SKM-1 (cell line): ENCODE results near the gene PPDPF.
"Not testable (repeated sequence)": the region's sequence is repeated elsewhere in the genome, so short reads cannot be mapped to it uniquely, and the experiment has no call there.

Experiments
- DNase-seq: peaks from one replicate; lab custom pipeline; 2025; ENCODE audit not compliant: unreplicated experiment; lab: John Stamatoyannopoulos, UW

The PPDPF gene, protein sequence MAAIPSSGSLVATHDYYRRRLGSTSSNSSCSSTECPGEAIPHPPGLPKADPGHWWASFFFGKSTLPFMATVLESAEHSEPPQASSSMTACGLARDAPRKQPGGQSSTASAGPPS

DNA sequence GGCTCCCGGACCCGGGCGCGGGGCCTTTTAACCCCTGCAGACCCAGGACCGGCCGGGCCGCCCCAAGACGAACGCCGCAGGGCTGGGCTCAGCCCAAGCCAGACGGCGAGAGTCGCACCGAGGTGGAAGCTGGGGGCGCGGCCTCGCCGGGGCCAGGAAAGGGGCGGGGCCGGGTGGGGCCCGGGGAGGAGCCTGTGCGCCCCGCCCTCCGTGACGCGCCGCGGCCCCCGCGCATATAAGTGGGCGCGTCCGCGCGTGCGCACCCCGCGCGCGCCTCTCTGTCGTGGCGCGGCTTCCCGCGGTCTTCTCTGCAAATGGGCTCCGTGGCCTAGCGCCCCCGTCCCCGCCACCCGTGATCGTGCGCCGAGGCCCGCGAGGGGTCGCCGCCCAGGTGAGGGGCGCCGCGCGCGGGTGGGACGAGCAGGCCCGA is at the start of gene PPDPF:
PPDPF (plus strand) TSS at position 262 of the 430 bp plus-strand sequence. CDS start 544 bp downstream, outside the sequence.
- DNase-seq, result peak; percentile 13

DNA sequence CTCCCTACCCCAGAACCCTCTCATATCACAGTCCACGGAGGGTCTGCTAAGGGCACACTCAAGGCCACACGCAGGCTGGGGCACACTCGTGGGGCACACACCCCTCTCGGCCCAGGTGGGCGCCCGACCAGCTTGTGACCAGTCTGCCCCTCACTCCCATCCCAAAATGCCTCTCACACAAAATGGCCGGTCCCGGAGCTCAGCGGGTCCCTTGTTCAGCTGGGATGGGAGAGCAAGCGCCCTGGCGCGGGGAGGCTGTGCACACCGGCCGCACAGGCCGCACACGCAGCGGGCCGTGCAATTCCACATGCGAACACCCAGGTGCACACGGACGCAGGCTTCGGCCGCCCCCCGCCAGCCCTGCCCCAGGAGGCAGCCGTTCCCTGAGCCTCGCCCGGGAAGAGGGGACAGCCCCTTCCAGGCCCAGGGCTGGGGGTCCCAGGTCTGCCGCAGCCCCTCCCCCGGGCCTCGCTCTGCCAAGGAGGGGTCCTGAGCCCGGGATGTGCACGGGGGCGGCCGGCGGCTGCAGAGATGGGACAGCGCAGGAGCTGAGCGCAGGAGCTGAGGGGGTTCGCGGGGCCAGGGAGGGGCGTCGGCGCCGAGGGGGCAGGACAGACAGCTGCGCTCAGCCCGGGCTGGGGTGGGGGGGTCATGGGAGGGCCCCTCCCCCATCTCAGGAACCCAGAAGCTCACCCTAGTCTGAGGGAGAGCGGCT is 49.4 kb upstream of the PPDPF start:
- no peak for DNase-seq

DNA sequence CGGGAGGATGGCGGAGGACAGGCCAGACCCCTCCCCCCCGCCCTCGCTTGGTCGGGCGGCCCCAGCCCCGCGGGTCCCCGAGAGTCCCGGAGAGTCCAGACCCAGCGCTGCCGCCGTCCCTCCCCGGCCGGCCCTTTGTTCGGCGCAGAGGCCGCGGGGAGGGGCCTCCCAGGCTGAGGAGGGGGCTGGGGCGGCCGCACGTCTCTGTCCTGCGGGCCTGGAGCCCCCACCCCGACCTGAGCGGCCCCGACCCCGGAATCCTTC is 48.9 kb upstream of the PPDPF start:
- DNase-seq, result no peak

DNA sequence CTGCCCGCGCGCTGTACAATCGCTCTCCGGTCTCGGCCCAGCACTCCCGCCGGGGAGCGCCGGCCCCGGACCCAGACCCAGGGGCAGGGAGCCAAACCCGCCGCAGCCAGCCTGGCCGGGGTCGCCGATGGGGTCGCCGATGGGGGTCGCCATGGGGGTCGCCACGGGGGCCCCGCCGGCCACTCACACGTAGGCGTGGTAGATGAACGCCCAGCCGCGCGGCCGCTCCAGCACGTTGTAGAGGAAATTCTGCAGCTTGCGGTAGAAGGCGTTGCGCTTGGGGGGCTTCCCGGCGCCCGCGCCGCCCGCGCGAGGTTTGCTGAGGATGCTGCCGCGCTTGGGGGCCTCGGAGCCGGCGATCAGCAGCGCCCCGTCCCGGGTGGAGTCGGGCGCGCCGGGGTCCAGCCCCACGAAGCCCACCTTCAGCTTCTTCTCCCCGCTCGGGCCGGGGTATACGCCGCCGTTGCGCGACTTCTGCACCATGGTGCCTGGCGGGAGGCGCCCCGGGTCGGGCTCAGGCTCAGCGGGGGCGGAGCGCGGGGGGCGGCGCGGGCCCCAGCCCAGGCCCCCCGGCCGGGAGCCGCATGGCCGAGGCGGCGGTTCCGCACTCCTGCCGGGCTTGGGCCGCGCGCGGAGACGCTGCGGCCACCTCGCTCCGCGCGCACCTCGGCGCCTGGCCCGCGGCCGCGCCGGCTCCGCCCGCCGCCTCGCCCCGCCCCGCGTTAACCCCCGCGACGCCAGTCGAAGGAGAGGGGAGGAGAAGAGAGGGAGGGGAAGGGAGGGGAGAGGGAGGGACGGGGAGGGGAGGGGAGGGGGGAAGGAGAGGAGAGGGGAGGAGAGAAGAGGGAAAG is 48.4 kb upstream of the PPDPF start, which contains the start of gene KCNQ2:
KCNQ2 (minus strand) TSS at position 675 of the 851 bp plus-strand sequence; CDS start at position 483, 192 bp downstream.
- no peak for DNase-seq

DNA sequence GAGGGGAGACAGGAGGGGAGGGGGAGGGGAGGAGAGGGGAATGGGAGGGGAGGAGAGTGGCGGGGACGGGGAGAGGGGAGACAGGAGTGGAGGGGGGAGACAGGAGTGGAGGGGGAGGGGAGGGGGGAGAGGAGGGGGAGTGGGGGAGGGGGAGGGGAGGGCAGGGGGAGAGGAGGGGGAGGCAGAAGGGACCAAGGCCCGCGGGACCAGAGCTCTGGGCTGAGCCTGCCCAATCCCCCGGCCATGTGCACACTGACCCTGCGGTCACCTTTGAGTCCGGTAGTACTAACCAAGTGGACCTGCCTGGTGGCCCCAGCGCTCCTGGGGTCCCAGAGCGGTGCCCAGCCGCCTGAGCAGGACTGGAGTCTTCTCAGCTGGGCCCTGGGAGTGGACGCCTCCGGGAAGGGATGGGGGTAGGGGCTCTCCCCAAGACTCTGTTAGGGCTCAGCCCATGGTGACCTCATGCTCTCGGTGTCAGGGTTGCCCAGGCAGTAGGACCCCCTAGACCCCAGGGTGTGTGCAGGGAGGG is 47.6 kb upstream of the PPDPF start:
- no peak for DNase-seq

DNA sequence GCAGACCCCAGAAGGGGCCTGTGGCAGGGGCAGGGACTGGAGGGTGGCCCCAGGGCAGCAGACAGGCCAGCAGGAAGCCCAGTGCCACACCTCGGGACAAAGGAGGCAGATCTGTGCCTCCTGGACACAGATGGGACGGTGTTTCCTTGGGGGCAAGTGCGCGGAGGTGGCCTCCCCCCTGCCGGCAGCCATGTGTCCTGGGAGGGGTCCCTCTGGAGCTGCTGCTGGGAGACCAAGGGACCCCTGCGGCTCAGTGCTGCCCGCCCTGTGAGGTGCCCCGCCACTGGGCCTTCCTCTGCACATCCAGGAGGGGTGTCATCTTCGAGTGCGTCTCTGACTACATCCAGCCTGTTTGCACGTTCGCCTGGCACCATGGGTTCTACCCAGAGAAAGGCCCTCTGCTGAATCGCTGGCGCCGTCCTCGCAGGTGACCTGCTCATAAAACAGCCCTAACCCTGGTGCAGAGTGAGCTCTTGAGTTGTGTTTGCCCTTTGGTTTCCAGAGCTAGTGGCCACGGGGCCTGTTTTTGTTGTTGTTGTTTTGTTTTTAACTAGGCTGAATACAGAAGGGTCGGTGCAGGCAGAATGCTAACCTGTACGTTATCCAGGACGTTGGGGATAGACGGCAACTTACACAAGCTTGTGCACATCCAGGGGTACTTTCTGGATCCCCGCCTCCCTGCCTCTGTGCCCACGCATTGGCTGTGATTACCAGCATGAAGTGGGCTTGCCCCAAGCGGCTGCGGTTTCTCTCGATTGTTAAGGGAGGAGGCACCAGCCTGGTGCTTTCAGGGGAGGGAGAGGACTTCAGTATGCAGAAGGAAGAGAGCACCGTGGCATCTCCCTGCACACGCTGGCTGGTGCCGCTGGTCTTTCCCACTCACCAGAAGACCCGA is 46.8 kb upstream of the PPDPF start:
- no peak for DNase-seq

DNA sequence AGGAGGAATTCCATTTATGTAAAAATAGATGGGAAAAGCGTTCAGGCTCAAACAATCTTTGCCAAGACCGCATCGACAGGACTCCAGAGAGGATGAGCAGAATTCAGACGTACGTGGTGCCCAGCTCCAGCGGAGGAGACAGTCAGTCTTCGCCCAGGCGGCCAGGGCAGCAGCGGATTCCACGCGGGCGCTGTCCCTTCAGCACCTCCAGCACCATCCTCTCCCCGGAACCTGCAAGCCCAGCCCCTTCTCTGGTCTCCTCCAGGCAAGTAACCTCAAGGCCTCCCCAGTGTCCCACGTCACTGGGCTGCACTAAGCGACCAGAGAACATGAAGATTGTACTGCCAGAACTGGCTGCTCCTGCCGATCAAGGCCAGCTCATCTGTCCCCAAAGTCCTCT is 45.4 kb upstream of the PPDPF start:
- no peak for DNase-seq

DNA sequence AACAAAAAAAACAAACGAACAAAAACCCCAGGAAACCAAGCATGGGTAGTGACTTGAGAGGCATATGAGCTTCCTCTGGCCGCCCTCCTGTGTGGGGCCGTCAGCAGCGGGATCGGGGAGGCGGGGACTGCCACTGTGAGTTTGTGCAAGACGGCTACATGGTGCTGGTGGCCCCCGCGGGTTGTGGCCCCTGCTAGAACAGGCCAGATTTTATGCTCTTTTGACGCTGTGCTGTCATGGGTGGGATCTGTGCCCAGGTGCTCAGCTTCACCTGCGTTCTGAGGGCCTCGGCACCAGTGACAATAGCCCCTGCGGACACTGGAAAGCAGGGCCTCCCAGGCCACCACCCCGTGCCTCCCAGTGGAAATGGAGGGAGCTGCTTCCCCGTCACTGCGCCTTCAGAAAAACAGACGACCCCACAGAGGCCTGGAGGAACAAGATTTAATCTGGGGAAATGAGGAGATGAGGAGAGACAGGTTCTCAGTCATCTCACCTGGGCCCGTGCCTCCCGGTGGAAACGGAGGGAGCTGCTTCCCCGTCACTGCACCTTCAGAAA is 43.4 kb upstream of the PPDPF start:
- DNase-seq, result no peak

DNA sequence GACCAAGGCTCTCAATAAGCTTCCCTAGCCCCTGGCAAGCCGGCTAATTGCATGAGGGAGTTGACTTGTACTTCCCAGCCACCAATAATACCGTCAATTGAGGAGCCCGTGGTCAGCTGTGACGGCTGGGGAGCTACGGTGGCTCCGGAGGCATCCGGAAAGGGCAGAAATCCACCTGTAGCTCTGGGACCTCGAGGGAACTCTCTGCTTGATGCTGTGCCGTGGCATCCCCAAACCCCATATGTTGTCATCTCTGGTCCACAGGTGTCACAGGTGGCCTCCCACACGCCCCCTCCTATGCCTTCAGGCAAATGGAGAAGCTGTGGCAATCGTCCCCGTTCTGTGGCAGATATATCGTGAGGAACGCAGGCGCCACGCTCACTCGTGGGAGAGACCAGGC is 42.6 kb upstream of the PPDPF start:
- no peak for DNase-seq

DNA sequence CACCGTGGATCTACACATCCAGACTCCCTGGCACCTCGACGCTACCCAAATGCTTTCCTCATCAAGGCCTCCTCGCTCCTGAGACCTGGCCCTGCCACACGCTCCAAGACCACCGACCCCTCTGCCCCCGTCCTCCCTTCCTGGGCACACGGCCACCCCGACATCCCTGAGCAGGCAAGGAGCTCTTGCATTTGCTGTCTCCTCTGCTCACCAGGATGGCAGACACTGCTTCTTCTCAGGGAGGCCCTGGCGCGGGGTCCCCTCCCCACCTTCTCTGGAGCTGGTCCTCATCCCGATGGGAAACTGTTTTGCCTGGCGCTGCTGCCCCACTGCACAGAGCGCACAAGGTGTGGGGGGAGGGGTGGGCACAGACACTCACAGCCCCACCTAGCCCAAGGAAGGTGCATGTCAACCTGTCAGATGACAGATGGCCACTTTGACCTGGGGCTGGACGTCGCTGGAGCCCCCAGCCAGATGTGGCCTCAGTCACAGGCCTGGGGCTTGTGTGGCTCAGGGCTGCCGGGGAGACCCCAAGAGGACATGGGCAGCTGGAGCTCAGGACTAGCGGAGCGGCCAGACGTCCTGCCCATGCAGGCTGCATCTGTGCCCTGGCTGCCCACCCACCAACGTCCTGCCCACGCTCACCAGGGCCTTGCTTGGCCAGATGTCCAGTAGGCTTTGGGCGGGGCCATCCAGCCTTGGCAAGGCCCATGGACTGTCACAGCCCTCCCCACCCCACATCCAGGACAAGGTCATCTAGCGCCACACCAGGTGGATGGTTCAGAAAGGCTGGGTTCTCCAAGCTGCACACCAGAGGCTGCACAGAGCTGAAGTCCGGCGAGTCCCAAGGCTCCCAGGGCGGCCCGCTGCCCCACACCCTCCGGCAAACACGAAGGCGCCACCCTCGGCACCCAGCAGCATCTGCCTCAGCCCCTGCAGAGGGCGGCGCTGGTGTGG is 41.9 kb upstream of the PPDPF start:
- DNase-seq, result no peak

DNA sequence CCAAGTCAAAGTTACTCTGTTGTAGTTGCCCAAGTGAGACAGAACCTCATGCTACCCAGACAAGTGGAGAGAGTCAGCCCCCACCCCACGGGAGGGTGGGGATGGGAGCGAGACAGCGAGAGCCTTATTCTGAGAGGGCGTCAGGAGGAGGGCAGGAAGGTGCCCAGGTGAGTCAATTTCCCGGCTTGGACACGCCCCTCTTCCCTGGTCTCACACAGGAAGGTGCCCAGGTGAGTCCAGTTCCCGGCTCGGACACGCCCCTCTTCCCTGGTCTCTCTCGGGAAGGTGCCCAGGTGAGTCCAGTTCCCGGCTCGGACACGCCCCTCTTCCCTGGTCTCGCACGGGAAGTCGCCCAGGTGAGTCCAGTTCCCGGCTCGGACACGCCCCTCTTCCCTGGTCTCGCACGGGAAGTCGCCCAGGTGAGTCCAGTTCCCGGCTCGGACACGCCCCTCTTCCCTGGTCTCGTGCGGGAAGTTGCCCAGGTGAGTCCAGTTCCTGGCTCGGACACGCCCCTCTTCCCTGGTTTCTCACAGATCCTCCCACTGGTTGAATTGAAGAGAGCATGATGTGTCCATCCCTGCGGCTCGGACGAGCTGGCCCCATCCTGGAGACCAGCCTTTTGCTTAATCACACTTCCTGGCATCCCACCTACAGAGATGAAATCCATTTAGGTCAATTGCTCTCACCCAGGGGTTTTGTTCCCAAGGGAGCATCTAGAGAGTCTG is 40.7 kb upstream of the PPDPF start:
- DNase-seq, result not testable (repeated sequence)

DNA sequence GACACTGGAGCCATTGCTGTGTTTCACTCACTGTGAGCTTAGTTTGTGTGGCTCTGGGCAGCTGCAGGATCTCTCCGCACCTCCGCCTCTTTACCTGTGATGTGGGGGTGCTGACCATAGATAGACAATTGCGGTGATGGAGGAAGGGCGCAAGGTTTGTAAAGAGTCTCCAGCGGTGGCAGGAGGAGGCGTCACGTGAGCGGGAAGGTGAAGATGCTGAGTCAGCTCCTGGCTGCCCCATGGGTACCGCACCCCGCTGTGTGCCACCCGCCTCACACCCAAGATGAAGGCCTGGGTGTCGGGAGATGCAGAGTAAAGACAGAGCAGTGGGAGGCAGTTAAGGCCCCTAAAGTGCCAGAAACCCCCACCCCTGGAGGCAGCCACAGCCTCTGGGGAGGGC is 39.1 kb upstream of the PPDPF start:
- no peak for DNase-seq

DNA sequence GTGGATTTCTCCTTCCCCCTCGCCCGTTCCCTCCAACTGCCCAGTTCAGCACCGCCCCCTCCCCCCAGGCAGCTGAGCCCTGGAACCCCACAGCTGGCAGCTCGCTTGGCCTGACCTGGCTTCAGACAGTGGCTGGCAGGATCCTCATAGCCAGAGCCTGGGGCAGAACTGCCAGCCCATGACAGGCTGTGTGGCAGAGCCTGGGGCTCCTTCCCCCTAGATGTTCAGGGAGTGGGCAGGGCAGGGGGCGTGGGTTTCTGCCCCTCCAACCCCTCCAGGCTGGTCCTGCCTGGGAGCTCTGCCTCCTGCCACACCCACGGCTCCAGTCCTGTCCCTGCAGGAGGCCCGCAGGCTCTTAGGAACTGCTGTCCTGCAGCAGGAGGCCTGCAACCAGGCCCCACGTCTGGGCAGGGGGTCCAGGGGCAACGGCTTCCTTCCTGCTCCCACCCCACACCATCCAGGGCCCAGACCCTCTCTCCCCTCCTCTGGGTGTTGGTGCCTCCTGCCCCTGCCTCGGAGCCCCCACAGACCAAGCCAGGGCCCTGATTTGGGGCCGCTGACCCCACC is 38.5 kb upstream of the PPDPF start:
- no peak for DNase-seq

DNA sequence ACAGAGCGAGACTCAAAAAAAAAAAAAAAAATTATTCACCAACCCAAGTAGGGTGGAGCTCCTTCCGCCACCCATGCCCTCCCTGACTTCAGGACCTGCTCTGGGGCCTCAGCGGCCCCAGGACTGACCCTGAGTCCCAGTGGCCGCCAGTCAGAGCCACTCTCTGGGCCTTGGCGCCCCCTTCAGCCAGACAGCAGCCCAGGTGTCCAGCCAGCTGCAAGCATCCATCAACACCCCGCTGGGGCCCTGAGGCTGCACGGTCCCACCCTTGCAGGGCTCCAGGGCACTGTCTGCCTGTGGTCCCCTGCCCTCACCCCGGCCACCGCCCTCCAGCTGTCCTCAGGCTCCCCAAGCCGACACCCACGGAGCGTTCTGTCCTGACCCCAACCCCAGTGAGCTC is 36.7 kb upstream of the PPDPF start:
- DNase-seq, result no peak

DNA sequence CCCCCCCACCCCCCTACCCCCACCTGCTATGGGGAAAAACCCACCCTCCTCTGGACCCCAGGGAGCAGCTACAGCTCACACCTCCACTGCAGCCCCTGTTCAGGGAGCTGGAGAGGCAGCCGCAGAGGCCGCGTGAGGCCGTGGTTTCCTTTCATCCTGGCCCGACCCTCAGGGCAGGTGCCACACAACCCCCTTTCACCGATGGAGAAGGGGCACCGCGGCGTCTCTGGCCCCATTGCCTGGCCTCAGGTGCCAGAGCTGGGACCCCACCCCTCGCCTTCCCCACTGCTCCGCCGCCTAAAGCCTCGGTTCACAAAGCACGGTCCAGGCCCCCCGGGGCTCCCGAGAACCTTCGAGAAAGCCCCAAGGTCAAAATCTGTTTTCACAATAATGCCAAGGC is 36.3 kb upstream of the PPDPF start:
- DNase-seq, result no peak

DNA sequence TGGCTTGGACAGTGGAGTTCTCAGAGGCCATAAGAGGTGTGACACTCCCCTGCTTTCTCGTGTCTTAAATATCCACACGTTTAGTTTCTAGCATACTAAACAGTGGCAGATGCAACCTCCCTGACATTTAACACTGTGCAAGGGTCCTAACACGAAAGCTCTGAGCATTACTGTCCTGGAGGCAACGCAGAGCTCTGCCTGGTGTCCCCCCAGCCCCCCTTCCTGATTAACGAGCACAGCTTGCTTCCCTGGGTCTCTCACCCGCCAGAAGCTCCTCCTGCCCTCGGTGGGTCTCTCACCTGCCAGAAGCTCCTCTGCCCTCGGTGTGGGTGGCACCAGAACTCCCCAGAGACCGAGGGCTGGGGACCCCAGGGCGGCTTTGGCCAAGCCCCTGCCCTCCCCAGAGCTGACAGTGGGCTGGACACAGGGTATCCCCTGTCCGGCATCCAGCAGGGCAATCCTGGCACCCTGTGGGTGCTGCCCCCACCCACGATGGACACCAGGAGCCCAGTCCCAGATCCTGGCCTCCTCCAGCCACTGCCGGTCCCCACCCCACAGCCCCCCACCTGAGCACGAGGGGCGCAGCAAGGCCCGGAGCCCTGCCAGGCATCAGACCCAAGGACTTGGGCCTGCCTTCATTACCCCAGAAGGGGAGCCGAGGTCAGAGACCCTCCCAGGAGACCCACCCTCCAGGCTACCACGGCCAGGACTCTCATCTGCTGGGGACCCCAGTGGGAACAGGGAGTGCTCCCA is 35.7 kb upstream of the PPDPF start:
- no peak for DNase-seq

DNA sequence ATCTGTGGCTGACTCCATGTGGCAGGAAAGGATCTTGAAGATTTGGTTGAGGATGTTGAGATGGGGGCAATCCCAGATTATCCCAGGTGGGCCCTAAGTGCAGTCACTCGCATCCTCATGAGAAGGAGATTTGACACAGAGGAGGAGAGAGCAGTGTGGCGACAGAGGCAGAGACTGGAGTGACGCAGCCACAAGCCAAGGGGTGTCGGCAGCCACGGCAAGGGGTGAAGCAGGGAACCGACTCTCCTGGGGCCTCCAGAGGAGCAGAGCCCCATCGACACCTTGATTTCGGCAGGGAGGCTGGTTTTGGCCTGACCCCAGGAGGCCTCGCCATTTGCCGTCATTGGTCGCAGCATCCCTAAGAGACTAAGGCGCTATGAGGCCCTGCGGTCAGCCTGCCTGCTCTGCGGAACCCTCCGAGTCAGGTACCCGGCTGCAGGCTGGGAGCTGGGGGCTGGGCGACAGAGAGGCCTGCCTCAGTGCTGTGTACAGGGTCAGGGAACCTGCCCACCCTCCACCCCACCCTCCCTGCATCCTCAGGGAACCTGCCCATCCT is 34.2 kb upstream of the PPDPF start:
- no peak for DNase-seq
